ENCODE results near the gene WNT3.
A peak's percentile ranks its signal among the peaks of the same experiment; 100 is the strongest.
"Not testable (repeated sequence)": the region's sequence is repeated elsewhere in the genome, so short reads cannot be mapped to it uniquely, and the experiment has no call there.

The WNT3 gene

DNA sequence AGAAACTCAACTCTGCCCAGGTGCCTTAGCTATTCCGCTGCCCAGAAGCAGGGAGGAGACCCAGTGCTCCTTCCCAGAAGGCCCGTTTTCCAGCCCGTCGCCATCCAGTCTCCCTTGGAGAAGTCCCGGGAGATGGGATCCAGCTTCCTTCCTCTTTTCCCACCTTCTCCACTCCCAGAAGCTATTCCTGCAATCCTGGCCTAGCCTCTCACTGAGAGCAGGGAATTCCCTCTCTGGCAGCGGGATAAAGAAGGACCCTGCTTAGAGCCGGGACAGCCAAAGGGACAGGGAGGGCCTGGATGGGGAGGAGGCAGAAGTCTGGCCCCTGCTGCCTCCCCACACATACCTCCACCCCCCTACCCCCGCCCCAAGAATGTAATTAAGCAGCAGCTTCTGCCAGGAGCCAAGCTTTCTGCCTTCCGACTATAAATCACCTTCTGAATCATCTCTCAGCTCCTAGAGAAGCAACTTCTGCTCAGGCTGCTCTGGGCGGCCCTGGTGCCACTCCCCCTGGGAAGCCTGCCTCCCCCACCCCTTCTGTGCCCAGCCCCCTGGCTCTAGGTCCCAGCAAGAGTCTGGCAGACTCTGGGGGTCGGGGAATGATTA, 6.4 kb downstream of the WNT3 start:
- DNase-seq = no peak

DNA sequence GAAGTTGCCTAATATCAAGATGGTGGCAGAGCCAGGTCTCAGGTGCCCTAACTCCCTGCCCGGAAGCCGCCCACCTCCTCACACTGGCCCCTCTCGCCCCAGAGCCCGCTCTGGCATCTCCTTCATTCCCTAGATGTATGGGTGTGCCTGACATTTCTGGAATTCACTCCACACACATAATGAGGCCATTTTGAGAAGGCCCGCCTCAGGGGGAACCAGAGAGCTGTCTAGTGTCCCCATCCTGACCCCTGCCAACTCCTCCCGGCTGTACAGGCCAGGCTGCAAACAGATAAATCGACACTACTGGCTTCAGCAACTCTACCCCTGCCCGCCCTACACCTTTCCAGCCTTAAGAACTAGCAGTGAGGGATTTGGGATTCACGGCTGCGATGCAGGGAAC, 7.7 kb downstream of the WNT3 start:
- DNase-seq = no peak

DNA sequence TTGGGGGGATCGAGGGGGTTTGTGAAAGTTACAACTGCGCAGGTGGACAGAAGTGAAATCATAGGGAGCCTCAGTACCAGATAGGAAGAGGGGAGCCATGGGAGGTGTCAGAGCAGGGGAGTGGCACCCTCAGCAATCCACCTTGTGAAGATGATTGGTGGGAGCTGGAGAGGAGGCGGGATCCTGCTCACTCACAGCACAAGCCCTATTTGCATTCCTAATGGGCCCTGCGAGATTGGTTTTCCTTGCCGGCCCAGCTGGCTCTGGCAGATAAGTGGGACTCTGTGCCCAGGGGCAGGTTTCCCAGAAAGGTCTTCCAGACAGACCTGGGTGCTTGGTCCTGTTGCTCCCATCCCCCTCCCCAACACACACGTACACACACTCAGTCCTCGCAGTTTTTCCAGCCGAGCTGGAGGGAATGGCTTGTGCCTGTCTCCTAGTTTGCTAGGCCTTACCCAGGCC, 9.4 kb downstream of the WNT3 start:
- no peak for DNase-seq

DNA sequence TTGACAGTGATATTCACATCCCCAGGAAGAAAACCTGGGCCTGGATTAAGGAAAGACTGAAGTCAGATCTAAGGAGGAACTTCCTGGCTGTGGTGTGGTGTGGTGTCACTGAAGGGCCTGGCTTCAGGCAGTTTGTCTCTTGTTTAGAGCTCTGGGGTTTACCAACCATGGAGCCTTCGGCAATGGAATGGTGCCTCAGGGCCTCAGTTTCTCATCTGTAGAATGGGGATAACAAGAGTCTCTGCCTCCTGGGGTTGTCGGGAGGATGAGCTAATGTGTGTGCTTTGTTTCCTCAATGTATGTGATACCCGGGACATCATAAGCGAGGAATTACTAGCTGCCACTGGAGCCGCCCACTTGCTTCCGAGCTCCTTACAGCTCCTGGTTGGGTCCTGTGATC, 12.7 kb downstream of the WNT3 start:
- DNase-seq = no peak

DNA sequence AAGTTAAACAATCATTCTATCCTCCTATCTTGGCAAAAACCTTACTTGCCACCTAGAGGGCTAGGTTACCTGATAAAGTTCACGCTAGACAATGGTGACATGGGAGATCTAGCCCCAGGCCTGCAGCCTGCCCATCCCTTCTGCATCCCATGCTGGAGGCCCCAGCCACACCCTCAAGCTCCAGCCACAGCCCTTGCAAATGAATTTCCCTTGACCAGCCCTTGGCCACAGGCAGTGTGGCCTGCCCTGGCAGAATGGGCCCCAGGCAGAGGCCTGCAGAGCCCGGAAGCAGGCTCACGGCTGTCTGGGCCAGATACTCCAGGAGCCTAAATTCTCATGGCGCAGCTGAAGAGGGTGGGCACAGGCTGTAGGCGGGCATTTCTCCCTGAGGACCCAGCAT, 14.9 kb downstream of the WNT3 start:
- no peak for DNase-seq

DNA sequence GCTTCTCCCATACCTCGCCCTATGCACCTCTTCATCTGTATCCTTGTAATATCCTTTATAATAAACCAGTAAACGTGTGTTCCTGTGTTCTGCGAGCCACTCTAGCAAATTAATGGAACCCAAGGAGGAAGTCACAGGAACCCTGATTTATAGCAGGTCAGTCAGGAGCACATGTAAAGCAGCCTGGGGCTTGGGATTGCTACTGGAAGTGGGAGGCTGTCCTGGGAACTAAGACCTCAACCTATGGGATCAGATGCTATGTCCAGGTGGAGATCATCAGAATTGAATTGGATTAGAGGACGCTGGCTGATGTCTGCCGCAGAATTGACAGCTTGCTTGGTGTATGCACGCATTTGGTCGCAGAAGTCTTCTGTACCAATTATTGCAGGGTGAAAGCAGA, 15.7 kb downstream of the WNT3 start:
- DNase-seq = no peak

DNA sequence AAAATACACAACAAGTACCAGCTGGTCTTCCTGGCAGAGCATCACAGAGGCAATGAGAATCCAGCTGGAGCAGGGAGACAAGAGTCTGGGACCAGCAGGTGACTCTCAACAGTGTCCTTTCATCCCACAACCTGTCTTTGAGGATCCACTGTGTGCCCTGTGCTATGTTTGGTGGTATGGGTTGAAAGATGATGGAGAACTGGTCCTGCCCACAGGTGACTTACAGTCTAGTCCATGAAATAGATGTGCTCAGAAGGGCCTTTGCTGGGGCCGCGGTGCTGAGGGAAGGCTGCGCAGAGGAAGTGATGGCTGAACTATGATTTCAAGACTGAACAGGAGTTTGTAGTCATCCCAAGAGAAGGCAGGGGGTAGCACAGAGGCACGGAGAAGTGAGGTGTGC, 17.9 kb downstream of the WNT3 start:
- DNase-seq = no peak

DNA sequence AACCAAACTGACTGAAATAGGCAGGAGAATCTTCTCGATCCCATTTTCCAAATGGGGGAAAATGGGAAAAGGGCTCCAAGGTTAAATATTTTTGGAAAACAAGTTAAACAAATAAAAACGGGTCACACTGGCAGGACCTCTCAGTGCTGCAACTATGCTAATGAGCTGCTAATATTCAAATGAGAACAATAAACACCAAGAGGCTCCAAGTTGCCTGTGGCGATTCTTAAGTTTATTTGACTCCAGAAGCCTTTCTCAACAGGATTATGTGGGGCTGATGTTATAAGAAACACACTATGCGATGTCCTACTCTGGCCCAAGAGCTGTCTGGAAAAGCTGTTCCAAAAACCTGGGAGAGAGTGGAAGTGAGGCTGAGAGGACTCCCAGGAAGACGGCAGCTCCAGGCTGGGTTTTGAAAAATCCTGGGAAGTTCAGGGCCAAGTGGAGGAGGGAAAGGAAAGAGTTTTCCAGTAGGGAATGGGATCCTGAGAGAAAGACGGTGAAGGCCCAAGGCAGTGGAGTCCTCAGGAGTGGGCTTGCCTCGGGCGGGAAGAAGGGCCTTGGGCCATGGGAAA, 21.4 kb downstream of the WNT3 start:
- no peak for DNase-seq

DNA sequence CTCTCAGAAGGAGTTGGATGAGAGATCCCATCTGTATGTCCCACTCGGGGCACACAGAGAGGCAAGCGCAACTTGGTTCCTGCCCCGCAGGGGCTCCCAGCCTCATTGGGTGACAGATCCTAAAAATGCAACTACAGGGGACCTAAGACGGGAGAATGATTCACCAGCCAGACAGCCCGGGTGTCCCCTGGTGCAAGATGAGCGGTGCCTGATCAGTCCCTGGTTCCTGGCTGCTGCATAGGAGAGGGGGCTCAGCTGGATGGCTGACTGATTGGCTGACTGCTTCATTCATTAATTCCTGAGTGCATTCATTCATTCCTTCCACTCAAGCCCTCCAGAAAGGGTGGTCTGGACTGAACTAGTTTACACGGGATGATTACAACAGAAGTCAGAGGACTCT, 22.0 kb downstream of the WNT3 start:
- DNase-seq = no peak

DNA sequence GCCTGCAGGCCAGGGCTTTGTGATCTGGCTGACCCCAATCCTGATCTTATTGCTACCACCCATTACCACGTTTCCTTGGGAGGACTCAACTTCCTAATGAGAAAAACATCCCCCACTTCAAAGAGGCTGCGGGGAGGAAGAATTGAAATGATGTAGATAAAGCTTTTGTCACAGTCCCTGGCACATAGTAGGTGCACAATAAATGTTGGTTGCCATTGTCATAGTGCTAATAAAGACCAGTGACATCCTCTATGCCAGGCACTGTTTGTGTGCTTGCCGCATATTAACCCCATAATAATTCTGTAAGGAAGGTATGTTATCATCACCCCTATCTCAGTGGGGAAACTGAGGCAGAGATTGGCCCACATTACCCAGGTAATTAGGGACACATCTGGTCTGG, 22.4 kb downstream of the WNT3 start:
- no peak for DNase-seq

DNA sequence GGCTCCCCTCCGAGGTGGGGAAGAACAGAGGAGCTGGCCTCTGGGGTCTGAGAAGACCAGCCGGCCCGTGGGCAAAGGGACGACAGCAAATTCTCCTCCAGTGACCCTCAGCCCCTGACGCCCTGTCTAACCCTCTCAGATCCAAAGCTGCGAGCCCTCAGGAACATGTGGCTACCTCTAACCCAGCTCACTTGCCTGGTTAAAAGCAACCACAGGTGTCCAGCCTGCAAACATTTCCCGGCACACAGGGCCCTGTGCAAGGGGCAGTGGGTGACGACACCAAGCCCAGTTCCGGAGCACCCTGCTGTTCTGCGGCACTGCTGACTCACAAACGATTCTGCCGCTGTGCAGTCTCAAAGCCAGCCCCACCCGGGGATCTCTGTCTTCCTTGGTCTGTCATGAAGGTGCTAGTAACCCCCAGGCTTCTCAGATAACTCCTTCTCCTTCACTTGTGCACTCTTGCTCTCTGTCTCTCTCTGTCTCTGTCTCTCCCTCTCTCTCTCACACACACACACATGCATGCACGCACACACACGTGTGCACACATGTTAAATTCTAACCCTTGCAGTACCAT, 23.0 kb downstream of the WNT3 start:
- peak; percentile 36 to 52 for DNase-seq

DNA sequence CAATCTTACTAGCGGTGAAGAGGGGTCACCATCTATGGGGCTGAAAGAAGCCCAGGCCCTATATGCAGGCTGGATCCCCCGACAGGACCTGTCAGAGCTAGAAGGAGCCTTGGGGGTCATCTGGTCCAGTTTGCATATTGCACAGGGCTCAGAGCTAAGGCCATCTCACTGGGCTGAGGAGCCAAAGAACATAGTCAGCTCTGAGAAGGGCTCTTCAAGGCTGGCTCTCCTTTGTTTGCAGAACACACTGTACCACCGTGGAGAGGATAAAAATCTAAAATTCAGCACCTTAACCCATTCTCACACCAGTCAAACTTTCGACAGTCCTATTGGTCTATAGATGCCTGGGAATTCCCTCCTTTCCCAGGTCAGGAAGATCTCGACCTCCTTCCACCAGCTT, 24.2 kb downstream of the WNT3 start:
- no peak for DNase-seq

DNA sequence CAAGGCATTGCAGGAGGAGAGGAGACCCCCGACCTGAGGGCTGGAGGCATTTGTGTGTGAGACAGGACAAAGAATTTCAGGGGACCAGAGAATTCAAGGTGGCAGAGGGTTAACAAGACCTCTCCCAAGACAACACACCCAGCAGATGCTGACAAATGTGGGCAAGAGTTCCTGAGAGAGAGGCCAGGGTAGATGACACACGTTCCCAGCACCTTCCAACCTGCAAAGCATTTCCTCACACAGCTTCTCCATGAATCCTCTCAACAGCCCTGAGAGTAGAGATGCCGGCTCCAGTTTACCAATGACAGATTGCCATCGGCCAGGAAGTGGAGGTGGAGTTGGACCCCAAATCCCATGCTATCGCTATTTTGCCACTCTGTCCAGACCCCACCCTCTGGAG, 25.0 kb downstream of the WNT3 start:
- no peak for DNase-seq

DNA sequence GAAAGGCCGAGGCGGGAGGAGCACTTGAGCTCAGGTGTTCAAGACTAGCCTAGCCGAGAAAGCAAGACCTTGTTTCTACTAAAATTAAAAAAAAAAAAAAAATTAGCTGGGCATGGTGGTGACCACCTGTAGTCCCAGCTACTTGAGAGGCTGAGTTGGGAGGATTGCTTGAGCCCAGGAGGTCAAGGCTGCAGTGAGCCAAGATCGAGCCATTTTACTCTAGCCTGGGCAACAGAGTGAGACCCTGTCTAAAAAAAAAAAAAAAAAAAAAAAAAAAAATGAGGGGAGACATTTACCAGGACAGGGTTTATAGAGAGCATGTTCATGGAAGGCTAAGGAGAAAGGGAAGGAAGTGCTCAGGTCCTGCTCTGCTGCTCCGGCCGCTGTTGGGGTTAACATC, 25.5 kb downstream of the WNT3 start:
- DNase-seq = not testable (repeated sequence)

DNA sequence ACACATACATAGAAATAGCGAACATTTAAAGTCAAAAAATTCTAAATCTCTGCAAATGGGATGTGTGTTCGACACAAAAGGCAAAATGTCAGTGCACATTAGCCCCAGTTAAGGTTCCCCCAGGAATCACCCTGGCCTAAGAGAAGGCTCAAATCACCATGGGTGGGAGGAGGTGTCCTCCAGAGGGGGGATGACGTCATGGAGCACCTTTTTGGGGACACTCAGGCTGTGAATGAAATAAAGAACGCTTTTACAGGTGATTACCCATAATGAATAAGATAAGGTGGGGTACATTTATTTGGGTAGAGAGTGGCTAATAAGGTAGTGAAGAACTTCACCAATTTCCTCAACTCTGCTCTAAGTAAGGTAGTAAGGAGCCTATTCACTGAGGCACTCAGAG, 26.4 kb downstream of the WNT3 start:
- DNase-seq = no peak

DNA sequence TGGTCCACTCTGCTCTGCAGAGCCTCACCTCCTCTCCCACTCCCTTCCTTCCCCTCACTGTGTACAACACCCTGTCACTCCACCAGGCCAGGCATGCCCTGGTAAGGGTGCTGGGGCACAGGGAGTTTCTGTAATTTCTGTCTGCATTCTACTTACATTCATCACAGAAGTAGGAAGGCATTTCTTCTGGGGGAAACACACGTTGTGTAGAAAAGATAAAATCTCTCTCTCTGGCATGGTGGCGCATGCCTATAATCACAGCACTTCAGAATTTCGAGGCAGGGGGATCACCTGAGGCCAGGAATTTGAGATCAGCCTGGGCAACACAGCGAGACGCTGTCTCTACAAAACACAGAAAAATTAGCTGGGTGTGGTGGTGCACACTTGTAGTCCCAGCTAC, 27.0 kb downstream of the WNT3 start:
- no peak for DNase-seq

DNA sequence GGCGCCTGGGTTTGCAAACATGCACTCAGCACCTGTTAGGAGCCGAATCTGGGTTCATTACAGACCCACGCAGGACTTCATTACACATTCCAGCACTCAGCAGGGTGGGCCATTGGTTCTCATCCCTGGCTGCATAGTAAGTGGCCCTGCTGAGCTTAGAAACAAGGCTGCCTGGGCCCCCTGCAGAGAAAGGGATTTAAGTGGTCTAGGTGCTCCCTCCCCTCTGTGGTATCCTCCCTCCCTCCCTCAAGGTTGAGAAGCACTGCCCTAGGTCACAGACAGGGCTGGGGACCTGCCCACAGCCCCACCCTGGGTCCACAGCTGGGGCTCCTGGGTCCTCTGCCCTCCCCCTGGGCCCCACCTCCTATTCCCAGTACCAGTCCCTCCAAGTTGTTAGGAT, 28.3 kb downstream of the WNT3 start:
- no peak for DNase-seq

DNA sequence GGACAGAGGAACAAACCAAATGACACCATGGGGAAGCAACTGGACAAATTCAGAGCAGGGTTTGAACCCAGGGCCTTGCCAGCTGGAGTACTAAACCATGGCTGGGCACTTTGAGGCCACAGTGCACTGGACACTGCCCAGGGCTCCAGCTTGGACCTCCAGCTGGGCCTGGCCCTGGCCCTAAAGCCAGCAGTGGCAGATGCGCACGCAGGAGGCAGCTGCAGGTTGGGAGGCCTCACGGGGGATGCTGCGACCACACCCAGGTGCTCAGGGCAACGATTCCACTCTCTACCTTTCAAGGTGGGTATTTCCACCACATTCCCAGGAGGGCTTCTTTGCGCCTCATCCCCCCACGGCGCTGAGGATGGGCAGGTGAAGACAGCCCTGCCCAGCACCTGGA, 28.9 kb downstream of the WNT3 start:
- no peak for DNase-seq

DNA sequence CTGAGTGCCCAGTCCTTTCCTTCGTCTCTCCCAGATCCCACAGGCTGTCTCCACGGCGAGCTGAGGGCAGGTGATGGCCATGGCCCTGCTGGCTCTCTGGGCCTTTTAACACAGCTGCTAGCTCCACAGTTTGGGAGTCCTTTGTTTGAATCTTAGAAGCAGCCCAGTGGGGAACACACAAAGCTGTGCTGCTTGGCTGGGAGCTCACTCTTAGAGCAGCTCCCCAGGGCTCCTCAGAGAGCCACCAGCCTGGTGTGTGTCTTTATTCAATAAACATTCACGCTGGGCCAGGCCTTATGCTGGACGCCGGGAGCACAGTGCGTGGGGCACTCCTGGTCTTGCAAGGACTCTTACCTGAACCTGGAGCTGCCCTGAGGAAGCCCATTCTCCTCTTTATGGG, 29.7 kb downstream of the WNT3 start:
- no peak for DNase-seq

DNA sequence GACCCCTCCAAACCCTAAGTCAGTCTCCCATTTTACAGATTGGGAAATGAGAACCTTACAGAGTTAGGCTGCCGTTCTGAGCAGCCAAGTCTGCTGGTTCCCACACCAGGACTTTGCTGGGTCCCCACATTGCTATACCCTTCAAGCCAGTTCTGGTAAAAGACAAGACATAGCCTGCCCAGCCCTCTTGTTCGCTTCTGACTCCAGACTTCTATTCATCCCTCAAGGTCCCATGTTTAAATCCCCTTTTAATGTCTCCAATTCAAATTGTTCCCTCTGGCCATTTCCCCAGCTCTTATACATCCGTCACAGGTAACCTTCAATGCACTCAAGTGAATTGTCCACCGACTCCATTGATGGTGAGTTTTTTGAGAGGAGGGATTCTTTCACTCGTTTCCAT, 30.2 kb downstream of the WNT3 start:
- no peak for DNase-seq

DNA sequence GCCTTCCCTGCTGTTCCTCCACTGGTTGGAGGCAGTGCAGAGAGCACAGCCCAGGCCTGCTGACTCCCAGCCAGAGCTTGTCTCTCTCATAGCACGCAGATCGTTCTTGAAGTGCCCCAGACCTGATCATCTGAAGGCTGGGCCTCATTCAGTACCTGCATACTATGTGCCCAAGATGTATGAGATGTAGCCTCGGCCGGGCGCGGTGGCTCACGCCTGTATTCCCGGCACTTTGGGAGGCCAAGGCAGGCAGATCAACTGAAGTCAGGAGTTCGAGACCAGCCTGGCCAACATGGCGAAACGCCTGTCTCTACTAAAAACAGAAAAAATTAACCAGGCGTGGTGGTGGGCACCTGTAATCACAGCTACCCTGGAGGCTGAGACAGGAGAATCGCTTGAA, 31.0 kb downstream of the WNT3 start:
- DNase-seq = no peak

DNA sequence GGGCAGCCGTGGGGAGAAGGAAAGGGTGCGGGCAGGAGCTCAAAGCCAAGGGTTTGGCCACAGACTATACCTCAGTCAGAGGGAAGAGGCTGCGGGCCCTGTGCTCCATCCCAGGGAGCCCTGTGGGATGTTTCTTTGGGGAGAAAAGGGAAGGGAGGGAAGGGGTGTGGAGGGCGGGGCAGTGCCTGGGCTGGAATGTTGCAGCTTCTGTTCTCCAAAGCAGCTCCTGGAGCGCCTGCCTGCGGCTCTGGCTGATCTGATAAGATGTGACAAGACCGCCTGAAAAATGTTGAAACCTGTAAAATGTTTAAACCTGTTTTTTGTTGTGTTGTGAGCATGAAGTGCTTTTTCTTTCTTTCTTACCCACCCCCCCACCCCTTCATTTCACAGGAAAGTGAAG, 32.8 kb downstream of the WNT3 start:
- DNase-seq = no peak

DNA sequence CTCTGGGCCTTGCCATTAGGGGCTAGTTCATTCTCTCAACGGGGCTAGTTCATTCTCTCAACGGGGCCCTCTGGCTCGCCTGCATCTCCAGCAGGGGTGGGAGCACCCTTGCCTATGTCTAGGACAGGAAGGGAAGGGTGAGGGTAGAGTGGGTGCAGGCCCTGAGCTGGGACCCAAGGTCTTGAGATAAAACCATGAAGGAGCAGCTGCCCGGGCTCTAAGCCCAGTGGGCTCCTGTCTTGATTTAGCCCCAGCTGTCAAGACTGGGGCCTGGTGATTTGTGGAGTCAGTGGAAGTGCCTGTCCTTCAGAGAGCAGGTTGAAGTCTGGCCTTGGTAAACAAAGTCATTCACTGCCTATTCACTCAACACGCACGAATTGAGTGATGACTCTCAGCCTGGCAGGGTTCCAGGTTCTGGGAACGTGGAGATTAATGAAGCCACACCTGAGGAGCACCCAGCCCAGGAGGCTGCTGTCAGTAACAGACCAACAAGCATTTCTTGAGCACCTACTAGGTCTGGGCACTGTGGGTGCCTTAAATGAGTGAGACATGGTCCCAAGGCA, 35.4 kb downstream of the WNT3 start:
- DNase-seq = no peak

DNA sequence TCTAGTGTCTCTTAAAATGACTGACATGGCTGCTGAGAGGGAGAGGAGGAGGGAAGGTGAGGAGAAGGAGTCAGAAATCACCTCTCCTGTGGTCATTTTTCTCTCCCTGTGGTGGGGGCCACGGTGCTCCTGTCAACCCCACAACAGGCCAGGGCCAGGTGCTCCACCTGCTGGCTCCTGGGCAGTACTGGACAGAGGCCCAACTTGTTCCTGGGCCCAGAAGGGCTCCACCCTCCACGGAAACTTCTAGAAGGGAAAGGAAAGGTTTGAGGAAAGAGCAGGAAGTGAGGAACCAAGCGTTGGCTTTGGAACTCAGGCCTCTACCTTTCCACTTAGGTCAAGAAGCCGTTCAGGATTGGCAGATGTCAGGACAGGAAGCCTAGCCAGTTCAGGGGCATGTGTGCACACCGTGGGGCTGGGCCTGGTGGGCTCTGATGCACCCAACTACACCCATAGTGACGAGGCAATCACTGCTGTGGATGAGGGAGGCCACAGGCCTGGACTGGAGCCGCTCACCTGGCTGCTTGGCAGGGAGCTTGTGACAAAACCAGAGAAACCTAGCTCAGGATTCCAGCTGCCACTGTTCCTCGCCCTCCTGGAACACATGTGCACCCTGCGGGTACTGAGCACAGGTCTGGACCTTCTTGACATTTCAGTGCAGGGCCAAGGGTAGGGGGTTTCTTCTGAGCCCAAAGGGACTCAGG, 36.1 kb downstream of the WNT3 start:
- DNase-seq = peak in 1 of 2 experiments; percentile 12

Measured in SW 1271 (cell line).